ENCODE results near the gene NLN.

Gene NLN

DNA sequence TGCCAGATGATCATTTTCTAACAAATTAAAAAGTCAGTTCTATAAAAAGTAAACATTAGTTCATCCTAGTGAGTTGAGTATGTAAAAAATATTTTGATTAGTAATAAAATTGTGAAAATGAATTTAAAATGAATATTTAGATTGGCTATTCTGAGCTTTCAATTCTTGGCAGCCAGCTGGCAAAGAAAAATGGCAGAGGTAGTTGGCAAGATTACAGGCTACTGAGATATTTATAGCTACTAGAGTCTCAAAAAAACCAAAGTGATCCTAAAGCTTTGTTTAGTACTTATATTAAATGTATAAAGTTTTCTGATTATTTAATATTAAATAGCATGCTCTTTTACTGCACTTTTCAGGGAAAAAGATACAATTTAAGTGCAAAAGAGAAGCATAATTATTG lies 25.1 kb upstream of the NLN start:
- H3K27ac ChIP-seq, result no peak overlapping the region
- TF ChIP-seq CTCF (conservative IDR thresholded peaks at IDR 0.05), result no peak

GRCh38 chr5:65699338-65699737 lies 22.7 kb upstream of the NLN start:
- TF ChIP-seq CTCF (conservative IDR thresholded peaks at IDR 0.05), result no peak
- H3K27ac ChIP-seq, result no peak overlapping the region

- no peak for TF ChIP-seq CTCF (conservative IDR thresholded peaks at IDR 0.05)
- H3K27ac ChIP-seq, result no peak overlapping the region
These were observed 20.0 kb upstream of the NLN start for GRCh38 chr5:65702036-65702435.

- TF ChIP-seq CTCF (conservative IDR thresholded peaks at IDR 0.05), result no peak
- no peak overlapping the region for H3K27ac ChIP-seq
These were observed 17.3 kb upstream of the NLN start for GRCh38 chr5:65704621-65705239.

- TF ChIP-seq CTCF (conservative IDR thresholded peaks at IDR 0.05), result no peak
These were observed 14.3 kb upstream of the NLN start for GRCh38 chr5:65707663-65708062.

GRCh38 chr5:65708145-65708544 lies 13.9 kb upstream of the NLN start:
- no peak overlapping the region for H3K27ac ChIP-seq
- no peak for TF ChIP-seq CTCF (conservative IDR thresholded peaks at IDR 0.05)

More at GRCh38 chr5:65707663-65708062, 14.3 kb upstream of the NLN start:
- no peak overlapping the region for H3K27ac ChIP-seq

DNA sequence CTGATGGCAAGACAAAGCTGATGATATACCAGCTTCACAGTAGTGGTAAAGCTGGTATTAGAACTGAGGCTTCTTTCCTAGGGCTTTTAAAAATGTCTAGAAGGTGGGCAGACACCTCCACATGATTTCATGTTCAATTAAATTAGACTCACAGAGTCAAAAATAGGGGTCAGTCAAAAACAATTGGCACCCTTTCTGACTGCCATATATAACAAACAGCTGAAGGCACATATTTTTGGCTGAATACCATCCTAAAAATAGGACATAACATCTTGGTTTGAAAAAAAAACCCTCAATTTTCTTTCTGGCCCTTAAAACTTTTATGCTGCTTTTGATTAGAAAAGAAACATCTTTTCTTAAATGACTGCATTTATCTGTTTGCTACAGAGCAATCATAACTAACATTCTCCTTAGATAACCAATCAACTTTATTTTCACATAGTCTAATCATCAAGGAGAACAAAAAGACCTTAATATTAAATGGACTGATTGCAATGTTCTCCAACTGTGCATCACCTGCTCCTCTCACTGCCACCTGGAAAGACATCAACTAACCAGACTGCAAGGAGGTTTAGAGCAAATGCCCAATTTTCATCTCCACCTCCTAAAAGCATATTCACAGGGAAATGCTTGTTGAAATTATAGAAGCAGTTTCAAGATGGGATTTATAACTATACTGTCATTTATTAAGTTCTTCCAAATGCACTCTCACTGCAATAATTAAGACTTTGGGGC lies 3.3 kb upstream of the NLN start:
- no peak overlapping the region for H3K27ac ChIP-seq

More for the DNA sequence above, 3.3 kb upstream of the NLN start:
- no peak for TF ChIP-seq CTCF (conservative IDR thresholded peaks at IDR 0.05)
